Measurements from ENCODE around the gene DDX3X. TPM values are rescaled to one million over a fixed set of nuclear protein-coding genes. Genes with fewer than 3 reads are reported as not detected.

The DDX3X gene
- total and polyA plus RNA-seq, 2 experiments from 2014 or later = 124 to 202 TPM

DNA sequence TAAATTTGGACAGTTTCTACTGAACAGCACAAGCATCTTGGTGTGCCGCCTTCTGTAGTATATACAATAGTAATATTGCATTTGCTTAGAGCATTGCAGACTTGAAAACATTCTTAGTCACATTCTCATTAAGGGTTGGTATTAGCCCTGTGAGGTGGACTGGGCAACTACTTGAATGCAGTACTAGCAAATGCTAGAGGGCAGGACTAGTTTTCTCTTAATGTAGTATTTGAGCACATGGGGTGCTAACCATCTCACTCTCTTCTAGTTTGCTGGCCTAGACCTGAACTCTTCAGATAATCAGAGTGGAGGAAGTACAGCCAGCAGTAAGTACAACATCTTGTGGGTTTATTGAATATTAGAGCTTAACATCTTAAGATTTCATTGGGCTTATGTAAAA, 3.2 kb downstream of the DDX3X start:
- Histone ChIP-seq H3K4me1 (ENCODE audit: insufficient read depth) (peaks cover 6% of the 10 kb centered on the region), H3K79me2 (peaks cover 76% of the 10 kb centered on the region), H3K4me3 (peak overlapping the region; percentile 76), H3K4me2 (peak overlapping the region; percentile 85), H3K9me3 (ENCODE audit: low read depth) (no peaks in the 10 kb centered on the region), H3K27ac (no peak overlapping the region), H3K9me2 (replicated peaks; ENCODE audit: insufficient read depth) (no peaks in the 10 kb centered on the region), H4K20me1 (ENCODE audit: insufficient read depth, poor library complexity, severe bottlenecking) (peaks cover 72% of the 10 kb centered on the region), H3K36me3 (replicated peaks; ENCODE audit: insufficient read depth, low read depth) (no peaks in the 10 kb centered on the region), H3K27me3 (no peaks in the 10 kb centered on the region), H2AFZ (no peak overlapping the region)
- 71% methylated on average over 1 of the region's 1 CpG for WGBS (ENCODE audit: low lambda C conversion rate, missing lambda C conversion rate)
- DNase-seq (ENCODE audit: low spot score) = no peak
- TF ChIP-seq EZH2 (IDR thresholded peaks at IDR 0.05; ENCODE audit: borderline replicate concordance) (no peak), EZH2phosphoT487 (IDR thresholded peaks at IDR 0.05; ENCODE audit: low read depth, severe bottlenecking, unreplicated experiment) (no peak)
- TF ChIP-seq, protein P1, sequence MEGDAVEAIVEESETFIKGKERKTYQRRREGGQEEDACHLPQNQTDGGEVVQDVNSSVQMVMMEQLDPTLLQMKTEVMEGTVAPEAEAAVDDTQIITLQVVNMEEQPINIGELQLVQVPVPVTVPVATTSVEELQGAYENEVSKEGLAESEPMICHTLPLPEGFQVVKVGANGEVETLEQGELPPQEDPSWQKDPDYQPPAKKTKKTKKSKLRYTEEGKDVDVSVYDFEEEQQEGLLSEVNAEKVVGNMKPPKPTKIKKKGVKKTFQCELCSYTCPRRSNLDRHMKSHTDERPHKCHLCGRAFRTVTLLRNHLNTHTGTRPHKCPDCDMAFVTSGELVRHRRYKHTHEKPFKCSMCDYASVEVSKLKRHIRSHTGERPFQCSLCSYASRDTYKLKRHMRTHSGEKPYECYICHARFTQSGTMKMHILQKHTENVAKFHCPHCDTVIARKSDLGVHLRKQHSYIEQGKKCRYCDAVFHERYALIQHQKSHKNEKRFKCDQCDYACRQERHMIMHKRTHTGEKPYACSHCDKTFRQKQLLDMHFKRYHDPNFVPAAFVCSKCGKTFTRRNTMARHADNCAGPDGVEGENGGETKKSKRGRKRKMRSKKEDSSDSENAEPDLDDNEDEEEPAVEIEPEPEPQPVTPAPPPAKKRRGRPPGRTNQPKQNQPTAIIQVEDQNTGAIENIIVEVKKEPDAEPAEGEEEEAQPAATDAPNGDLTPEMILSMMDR (IDR thresholded peaks at IDR 0.05; ENCODE audit: poor library complexity) = no peak

DNA sequence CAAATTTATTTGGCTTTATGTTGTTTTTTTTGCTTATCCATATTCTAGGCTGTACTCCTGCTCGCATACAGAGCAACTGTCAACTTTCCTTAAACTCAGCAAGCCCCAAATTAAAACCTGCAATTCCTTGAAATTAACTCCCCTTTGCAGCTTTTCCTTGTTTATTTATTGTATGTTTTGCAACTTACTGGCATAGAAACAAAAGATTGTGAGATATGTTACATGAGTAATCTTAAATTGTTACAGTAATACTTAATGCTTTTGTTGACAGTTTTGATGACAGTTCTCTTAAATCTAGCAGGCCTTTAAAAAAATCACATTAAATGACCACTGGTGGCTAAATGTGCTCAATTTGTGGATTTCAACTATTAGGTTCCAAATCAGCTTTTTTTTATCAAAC, 4.5 kb downstream of the DDX3X start:
- TF ChIP-seq, protein P1 (IDR thresholded peaks at IDR 0.05; ENCODE audit: poor library complexity) = no peak
- Histone ChIP-seq H3K27ac (no peak overlapping the region), H3K9me2 (replicated peaks; ENCODE audit: insufficient read depth) (no peaks in the 10 kb centered on the region), H3K4me3 (no peak overlapping the region), H4K20me1 (ENCODE audit: insufficient read depth, poor library complexity, severe bottlenecking) (peaks cover 85% of the 10 kb centered on the region), H3K4me1 (ENCODE audit: insufficient read depth) (peaks cover 6% of the 10 kb centered on the region), H3K36me3 (replicated peaks; ENCODE audit: insufficient read depth, low read depth) (no peaks in the 10 kb centered on the region), H2AFZ (no peak overlapping the region), H3K27me3 (no peaks in the 10 kb centered on the region), H3K9me3 (ENCODE audit: low read depth) (no peaks in the 10 kb centered on the region), H3K4me2 (peak overlapping the region; percentile 85), H3K79me2 (peaks cover 89% of the 10 kb centered on the region)
- no peak for DNase-seq (ENCODE audit: low spot score)
- WGBS (ENCODE audit: low lambda C conversion rate, missing lambda C conversion rate) = 65% methylated on average over 1 of the region's 1 CpG

DNA sequence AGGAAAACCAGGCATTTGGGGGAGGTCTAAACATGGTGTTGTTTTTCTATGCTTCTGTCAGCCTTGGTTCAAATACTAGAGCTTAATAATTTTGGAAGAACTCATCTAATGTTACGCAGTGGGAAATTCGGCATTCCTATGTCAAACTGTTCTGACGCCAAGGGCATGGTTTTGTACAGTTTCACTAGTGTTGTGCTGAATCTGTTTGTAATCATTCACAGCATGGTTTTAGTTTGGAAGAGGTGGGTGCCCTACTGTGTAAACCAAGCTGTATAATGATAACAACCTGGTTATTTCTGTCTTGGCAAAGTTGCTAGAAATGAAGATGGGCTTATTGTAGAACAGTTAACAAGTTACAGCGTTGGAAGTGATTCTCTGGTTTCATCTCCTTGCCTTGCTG, 5.2 kb downstream of the DDX3X start:
- H3K9me3 ChIP-seq (ENCODE audit: low read depth) = no peaks in the 10 kb centered on the region
- TF ChIP-seq EZH2phosphoT487 (IDR thresholded peaks at IDR 0.05; ENCODE audit: low read depth, severe bottlenecking, unreplicated experiment) = no peak
- TF ChIP-seq, protein P1 (IDR thresholded peaks at IDR 0.05; ENCODE audit: poor library complexity) = no peak
- TF ChIP-seq EZH2 (IDR thresholded peaks at IDR 0.05; ENCODE audit: borderline replicate concordance) = no peak
- no peaks in the 10 kb centered on the region for H3K36me3 ChIP-seq (replicated peaks; ENCODE audit: insufficient read depth, low read depth)
- no peaks in the 10 kb centered on the region for H3K27me3 ChIP-seq
- 75% methylated on average over 4 of the region's 4 CpGs for WGBS (ENCODE audit: low lambda C conversion rate, missing lambda C conversion rate)
- peaks cover 92% of the 10 kb centered on the region for H4K20me1 ChIP-seq (ENCODE audit: insufficient read depth, poor library complexity, severe bottlenecking)
- H3K9me2 ChIP-seq (replicated peaks; ENCODE audit: insufficient read depth) = no peaks in the 10 kb centered on the region
- no peak overlapping the region for H2AFZ ChIP-seq
- H3K27ac ChIP-seq = no peak overlapping the region
- H3K4me1 ChIP-seq (ENCODE audit: insufficient read depth) = peaks cover 6% of the 10 kb centered on the region
- H3K4me3 ChIP-seq = no peak overlapping the region
- DNase-seq (ENCODE audit: low spot score) = no peak
- H3K79me2 ChIP-seq = peaks cover 95% of the 10 kb centered on the region
- H3K4me2 ChIP-seq = peak overlapping the region; percentile 85

DNA sequence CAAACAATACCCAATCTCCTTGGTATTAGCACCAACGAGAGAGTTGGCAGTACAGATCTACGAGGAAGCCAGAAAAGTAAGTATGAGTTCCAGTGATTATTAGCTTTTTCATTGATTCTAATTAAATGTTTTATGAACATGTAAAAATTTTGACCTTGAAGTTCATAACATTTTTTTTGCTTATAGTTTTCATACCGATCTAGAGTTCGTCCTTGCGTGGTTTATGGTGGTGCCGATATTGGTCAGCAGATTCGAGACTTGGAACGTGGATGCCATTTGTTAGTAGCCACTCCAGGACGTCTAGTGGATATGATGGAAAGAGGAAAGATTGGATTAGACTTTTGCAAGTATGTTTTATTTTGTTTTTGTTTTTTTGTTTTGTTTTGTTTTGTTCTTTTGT, 10.1 kb downstream of the DDX3X start:
- Histone ChIP-seq H3K9me2 (replicated peaks; ENCODE audit: insufficient read depth) (no peaks in the 10 kb centered on the region), H3K36me3 (replicated peaks; ENCODE audit: insufficient read depth, low read depth) (peaks cover 5% of the 10 kb centered on the region), H3K4me1 (ENCODE audit: insufficient read depth) (peaks cover under 1% of the 10 kb centered on the region), H3K9me3 (ENCODE audit: low read depth) (no peaks in the 10 kb centered on the region), H2AFZ (no peak overlapping the region), H3K4me3 (no peak overlapping the region), H3K79me2 (peaks cover 51% of the 10 kb centered on the region), H3K27ac (no peak overlapping the region), H3K27me3 (no peaks in the 10 kb centered on the region), H4K20me1 (ENCODE audit: insufficient read depth, poor library complexity, severe bottlenecking) (peaks cover 65% of the 10 kb centered on the region), H3K4me2 (no peak overlapping the region)
- 88% methylated on average over 9 of the region's 9 CpGs for WGBS (ENCODE audit: low lambda C conversion rate, missing lambda C conversion rate)
- no peak for DNase-seq (ENCODE audit: low spot score)
- TF ChIP-seq EZH2 (IDR thresholded peaks at IDR 0.05; ENCODE audit: borderline replicate concordance) (no peak), EZH2phosphoT487 (IDR thresholded peaks at IDR 0.05; ENCODE audit: low read depth, severe bottlenecking, unreplicated experiment) (no peak)
- TF ChIP-seq, protein P1 (IDR thresholded peaks at IDR 0.05; ENCODE audit: poor library complexity) = no peak
